Upper lobe of right lung (tissue), 1 donor: ENCODE data around the gene SMIM32. TPM values are rescaled to one million over a fixed set of nuclear protein-coding genes. Genes with fewer than 3 reads are reported as not detected.

Source experiments
- ATAC-seq: fragments of 200-7000 bp; cut with Tn5 transposase; one replicate; pipeline ENCODE4 v1.9.1; 2020; ENCODE audit warnings: mild to moderate bottlenecking, moderate library complexity
- DNase-seq: peaks from one replicate; pipeline ENCODE4 v3.0.0-alpha.2; 2020
- H3K27ac ChIP-seq: fragments of 200-600 bp; one replicate; pipeline ENCODE4 v1.8.0; 2022
- H3K27me3 ChIP-seq: fragments of 200-600 bp; one replicate; pipeline ENCODE4 v1.8.0; 2022; ENCODE audit warnings: mild to moderate bottlenecking
- H3K36me3 ChIP-seq: fragments of 200-600 bp; one replicate; pipeline ENCODE4 v1.8.0; 2022
- H3K4me1 ChIP-seq: fragments of 200-600 bp; one replicate; pipeline ENCODE4 v1.8.0; 2022
- H3K4me3 ChIP-seq: fragments of 200-600 bp; one replicate; pipeline ENCODE4 v1.8.0; 2022; ENCODE audit warnings: mild to moderate bottlenecking
- H3K9me3 ChIP-seq: fragments of 200-600 bp; one replicate; pipeline ENCODE4 v1.8.0; 2022
- intact Hi-C: fragments of 100-400 bp; cut with DNase I; formaldehyde crosslinking; loops from one replicate; pipeline ENCODE4 v1.11.0; 2022
- total RNA-seq: library from RNA; stranded (reverse); fragmentation: NEBNext Ultra II Directional; extraction: Animal tissue kit (Norgen Biotek cat#: 25700); gene quantifications from one replicate; pipeline ENCODE4 v1.2.1, GENCODE V29; 2021
- TF ChIP-seq, protein P1 (sequence below): fragments of 200-600 bp; IDR thresholded peaks from one replicate; pipeline ENCODE4 v1.8.0; 2022; ENCODE audit warnings: antibody characterized with exemption
- donor health status: DM: no; HTN: yes; CAD: no; lungs with severe emphysema.

The SMIM32 gene
- total RNA-seq, 1 donor from 2014 or later = not detected

DNA sequence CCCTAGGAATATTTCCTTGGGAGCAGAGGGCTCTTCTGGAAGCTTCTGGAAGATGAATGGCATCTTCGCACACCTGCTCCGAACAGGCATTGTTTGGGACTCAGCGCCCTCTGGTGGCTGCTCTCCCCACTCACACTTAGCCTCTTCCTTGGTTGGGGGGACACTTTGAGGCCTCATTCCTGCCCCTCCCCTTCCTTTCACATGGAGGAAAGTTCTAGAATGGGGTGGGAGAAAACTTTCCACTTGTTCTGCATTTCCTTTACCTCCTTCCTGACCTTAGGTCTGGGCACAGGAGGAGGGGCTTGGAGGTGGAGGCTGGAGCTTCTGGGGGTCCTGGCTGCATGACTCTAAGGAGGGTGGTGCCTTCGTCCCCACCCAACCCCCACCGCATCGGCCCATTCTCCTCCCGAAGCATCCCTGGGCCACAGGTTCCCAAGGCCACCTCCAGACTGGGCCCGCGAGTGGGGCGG is 19.3 kb upstream of the SMIM32 start:
- Histone ChIP-seq H3K4me3 (no peak overlapping the region), H3K4me1 (no peaks in the 10 kb centered on the region), H3K36me3 (no peaks in the 10 kb centered on the region), H3K9me3 (no peaks in the 10 kb centered on the region), H3K27ac (no peak overlapping the region), H3K27me3 (peaks cover 17% of the 10 kb centered on the region)
- peak; percentile 70 for ATAC-seq
- intact Hi-C loops = loop anchor here (5.0 kb wide), 1 partner anchor 330 kb away; no protein-coding TSS in a partner anchor
- DNase-seq = peak; percentile 78
- TF ChIP-seq, protein P1, sequence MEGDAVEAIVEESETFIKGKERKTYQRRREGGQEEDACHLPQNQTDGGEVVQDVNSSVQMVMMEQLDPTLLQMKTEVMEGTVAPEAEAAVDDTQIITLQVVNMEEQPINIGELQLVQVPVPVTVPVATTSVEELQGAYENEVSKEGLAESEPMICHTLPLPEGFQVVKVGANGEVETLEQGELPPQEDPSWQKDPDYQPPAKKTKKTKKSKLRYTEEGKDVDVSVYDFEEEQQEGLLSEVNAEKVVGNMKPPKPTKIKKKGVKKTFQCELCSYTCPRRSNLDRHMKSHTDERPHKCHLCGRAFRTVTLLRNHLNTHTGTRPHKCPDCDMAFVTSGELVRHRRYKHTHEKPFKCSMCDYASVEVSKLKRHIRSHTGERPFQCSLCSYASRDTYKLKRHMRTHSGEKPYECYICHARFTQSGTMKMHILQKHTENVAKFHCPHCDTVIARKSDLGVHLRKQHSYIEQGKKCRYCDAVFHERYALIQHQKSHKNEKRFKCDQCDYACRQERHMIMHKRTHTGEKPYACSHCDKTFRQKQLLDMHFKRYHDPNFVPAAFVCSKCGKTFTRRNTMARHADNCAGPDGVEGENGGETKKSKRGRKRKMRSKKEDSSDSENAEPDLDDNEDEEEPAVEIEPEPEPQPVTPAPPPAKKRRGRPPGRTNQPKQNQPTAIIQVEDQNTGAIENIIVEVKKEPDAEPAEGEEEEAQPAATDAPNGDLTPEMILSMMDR = peak; percentile 88

DNA sequence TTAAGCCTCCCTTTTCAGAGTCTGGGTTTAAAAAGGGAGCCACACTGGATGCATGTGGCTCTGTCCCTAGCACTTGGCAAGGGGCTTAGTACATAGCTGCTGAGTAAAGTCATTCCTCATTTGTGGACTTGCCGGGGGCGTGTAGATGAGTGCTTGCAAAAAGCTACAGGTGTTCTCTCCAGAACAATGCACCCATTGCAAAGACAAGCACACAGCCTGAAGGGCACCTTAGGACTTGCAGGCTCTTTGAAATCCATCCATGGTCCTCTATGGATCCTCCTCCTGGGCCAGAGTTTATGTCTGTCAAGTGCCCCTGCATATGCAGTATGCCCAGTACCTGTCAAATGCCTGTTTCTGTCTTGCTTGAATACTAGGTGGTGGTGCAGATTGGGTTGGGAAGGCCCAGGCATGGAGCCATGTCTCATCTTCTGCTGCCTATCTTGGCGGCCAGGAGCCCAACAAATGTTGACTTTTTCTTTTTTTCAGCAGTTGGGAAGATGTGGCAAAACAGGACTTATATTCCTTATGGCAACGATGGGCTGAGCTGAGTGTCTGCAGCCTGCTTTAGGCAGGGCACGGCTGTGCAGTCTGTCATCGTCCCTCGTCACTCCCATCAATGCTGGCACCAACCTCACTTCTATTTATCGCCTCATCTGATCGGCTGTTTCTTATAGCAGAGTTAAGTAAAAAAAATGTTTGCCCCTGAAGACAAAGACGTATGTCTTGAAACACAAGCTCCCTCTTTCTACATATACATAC is 18.5 kb upstream of the SMIM32 start:
- Histone ChIP-seq H3K4me1 (no peaks in the 10 kb centered on the region), H3K36me3 (no peaks in the 10 kb centered on the region), H3K4me3 (no peak overlapping the region), H3K27ac (no peak overlapping the region), H3K27me3 (peaks cover 17% of the 10 kb centered on the region), H3K9me3 (no peaks in the 10 kb centered on the region)
- ATAC-seq = no peak
- intact Hi-C loops = loop anchor here (5.0 kb wide), 1 partner anchor 329 kb away; no protein-coding TSS in a partner anchor
- TF ChIP-seq, protein P1 = no peak
- peak; percentile 22 for DNase-seq

DNA sequence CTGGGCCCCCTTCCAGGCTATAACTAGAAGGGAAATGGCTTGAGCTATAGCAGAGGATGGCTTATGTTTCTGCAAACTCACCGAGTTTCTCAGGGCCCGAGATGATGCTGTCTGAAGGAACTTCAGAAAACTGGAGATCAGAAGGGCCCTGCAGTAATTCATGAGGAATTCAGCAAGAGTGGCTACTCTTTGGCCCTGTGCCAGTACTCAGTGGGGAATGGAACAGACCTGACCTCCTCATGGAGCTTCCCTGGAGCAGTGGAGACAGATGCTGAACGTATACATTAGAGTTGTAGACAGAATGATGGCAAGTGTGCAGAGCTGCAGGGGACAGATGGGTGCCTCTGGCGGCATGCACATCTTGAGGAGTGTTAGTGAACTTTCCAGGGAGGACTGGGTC is 17.3 kb upstream of the SMIM32 start:
- Histone ChIP-seq H3K27me3 (peaks cover 17% of the 10 kb centered on the region), H3K36me3 (no peaks in the 10 kb centered on the region), H3K4me1 (no peaks in the 10 kb centered on the region), H3K9me3 (no peaks in the 10 kb centered on the region), H3K4me3 (no peak overlapping the region), H3K27ac (no peak overlapping the region)
- intact Hi-C loops = loop anchor here (5.0 kb wide), 1 partner anchor 328 kb away; no protein-coding TSS in a partner anchor
- DNase-seq = peak; percentile 22
- TF ChIP-seq, protein P1 = no peak
- no peak for ATAC-seq

DNA sequence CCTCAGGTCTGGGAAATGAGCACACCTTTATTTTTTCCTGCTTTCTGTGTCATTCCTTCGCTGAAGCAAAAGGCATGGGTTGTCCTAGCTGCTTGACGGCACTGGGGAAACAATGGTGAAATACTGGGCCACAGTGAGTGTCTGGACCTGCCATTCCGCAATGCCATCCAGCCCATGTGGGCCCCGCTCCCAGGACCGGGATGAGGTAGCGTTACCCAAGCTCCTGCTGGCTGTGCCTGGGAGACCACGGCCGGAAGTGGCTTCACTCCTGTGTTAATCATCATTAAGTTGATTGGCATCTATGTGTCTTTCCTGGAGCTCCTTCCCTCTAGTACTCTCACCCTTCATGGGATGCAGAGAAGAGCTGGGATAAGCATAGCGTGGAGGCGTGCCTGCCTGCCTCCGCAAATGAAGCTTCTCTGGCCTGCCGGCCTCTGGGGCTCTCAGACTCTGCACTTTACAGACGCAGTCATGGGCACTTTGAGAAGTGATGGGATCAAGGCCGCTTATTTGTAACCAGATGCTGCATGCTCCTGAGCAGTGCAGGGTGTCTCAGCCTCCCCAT is 16.5 kb upstream of the SMIM32 start:
- no peak overlapping the region for H3K27ac ChIP-seq
- no peaks in the 10 kb centered on the region for H3K4me1 ChIP-seq
- no peaks in the 10 kb centered on the region for H3K9me3 ChIP-seq
- ATAC-seq = no peak
- no peaks in the 10 kb centered on the region for H3K36me3 ChIP-seq
- peak; percentile 46 for DNase-seq
- H3K27me3 ChIP-seq = peaks cover 17% of the 10 kb centered on the region
- no peak overlapping the region for H3K4me3 ChIP-seq
- TF ChIP-seq, protein P1 = no peak
- intact Hi-C loops = no loop called here

DNA sequence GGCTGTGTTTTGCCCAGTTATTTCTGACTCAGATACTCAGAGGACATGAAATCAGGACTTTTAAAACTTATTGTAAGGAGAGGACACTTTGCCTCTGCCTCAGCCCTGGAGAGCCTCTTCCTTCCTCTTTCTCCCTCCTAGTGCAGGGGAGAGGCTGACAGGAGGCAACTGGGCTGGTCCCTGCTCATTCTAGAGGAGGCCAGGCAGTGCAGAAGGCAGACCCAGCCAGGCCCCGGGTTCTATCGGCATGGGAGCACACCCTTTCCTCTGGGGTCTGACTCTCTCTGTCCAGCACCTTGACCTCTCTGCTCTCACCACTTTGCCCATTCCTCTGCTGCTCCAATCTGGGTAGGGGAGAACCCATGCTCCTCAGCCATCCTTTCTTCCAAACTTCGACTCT is 16.0 kb upstream of the SMIM32 start:
- Histone ChIP-seq H3K4me3 (no peak overlapping the region), H3K4me1 (no peaks in the 10 kb centered on the region), H3K9me3 (no peaks in the 10 kb centered on the region), H3K36me3 (no peaks in the 10 kb centered on the region), H3K27ac (no peak overlapping the region), H3K27me3 (peaks cover 17% of the 10 kb centered on the region)
- intact Hi-C loops = no loop called here
- no peak for ATAC-seq
- peak; percentile 35 for DNase-seq
- TF ChIP-seq, protein P1 = no peak
